IMR-90 (cell line): ENCODE results near the gene ZNF800. TPM values are rescaled to one million over a fixed set of nuclear protein-coding genes. Genes with fewer than 3 reads are reported as not detected.

Experiments
- ATAC-seq: fragments of 200-7000 bp; cut with Tn5 transposase; 2 replicates; pipeline ENCODE4 v1.9.1; 2020; ENCODE audit warnings: low read depth, mild to moderate bottlenecking, moderate library complexity
- BruUV-seq: library from RNA; stranded (reverse); fragments of 400-500 nt; replicated peaks from 2 replicates; lab custom pipeline; 2021; lab: Mats Ljungman, UMichigan
- CTCF ChIA-PET: fragments of 300-600 bp; formaldehyde crosslinking; extraction: SDS; loops from one replicate; lab custom pipeline; 2021; ENCODE audit warnings: antibody characterized with exemption; lab: Yijun Ruan, JAX
- POLR2A ChIA-PET: fragments of 300-600 bp; sonication (Branson Sonifier 250); formaldehyde crosslinking; loops from one replicate; lab custom pipeline; 2022; ENCODE audit warnings: antibody characterized with exemption; ENCODE audit not compliant: unreplicated experiment; lab: Charles Lee
- DNase-seq: peaks from one replicate; pipeline ENCODE4 v3.0.0; 2013
- H2AFZ ChIP-seq: replicated peaks from 2 replicates; pipeline ENCODE3; 2013; ENCODE audit warnings: low read length, mild to moderate bottlenecking; ENCODE audit not compliant: poor library complexity
- H2AK5ac ChIP-seq: 2 replicates; pipeline ENCODE4 v1.6.1; 2013; ENCODE audit warnings: low read depth, low read length, inconsistent platforms
- H2AK9ac ChIP-seq: replicated peaks from 2 replicates; pipeline ENCODE3; 2013; ENCODE audit warnings: mild to moderate bottlenecking, low read depth, low read length, moderate library complexity; ENCODE audit not compliant: poor library complexity
- H2BK120ac ChIP-seq: 2 replicates; pipeline ENCODE4 v1.6.1; 2013; ENCODE audit warnings: low read depth, low read length, inconsistent platforms
- H2BK15ac ChIP-seq: 3 replicates; pipeline ENCODE4 v1.6.1; 2013; ENCODE audit warnings: low read depth, low read length, inconsistent platforms
- H2BK20ac ChIP-seq: 2 replicates; pipeline ENCODE4 v1.6.1; 2013; ENCODE audit warnings: low read depth, mild to moderate bottlenecking, inconsistent platforms, low read length, moderate library complexity
- H2BK5ac ChIP-seq: 2 replicates; pipeline ENCODE4 v1.6.1; 2013; ENCODE audit warnings: mild to moderate bottlenecking, low read depth, low read length, inconsistent platforms; ENCODE audit not compliant: poor library complexity, severe bottlenecking
- H3K14ac ChIP-seq: replicated peaks from 2 replicates; pipeline ENCODE4 v1.6.1; 2013; ENCODE audit warnings: low read depth, low read length, inconsistent platforms
- H3K18ac ChIP-seq: 2 replicates; pipeline ENCODE4 v1.6.1; 2013; ENCODE audit warnings: low read depth, low read length, control low read depth
- H3K23ac ChIP-seq: 2 replicates; pipeline ENCODE4 v1.6.1; 2013; ENCODE audit warnings: low read depth, low read length, inconsistent platforms
- H3K27ac ChIP-seq: 2 replicates; pipeline ENCODE4 v1.5.1; 2013; ENCODE audit warnings: mild to moderate bottlenecking, control low read depth, low read length; ENCODE audit not compliant: insufficient read depth
- H3K27me3 ChIP-seq: 2 replicates; pipeline ENCODE4 v1.6.1; 2013; ENCODE audit warnings: low read length; ENCODE audit not compliant: control insufficient read depth, insufficient read depth
- H3K36me3 ChIP-seq: 2 replicates; pipeline ENCODE4 v1.6.1; 2013; ENCODE audit warnings: low read length, mixed read lengths; ENCODE audit not compliant: control insufficient read depth, insufficient read depth
- H3K4ac ChIP-seq: 2 replicates; pipeline ENCODE4 v1.6.1; 2013; ENCODE audit warnings: low read depth, low read length, inconsistent platforms
- H3K4me1 ChIP-seq: 2 replicates; pipeline ENCODE4 v1.6.1; 2013; ENCODE audit warnings: low read length, mixed read lengths; ENCODE audit not compliant: control insufficient read depth, insufficient read depth
- H3K4me2 ChIP-seq: 2 replicates; pipeline ENCODE4 v1.6.1; 2013; ENCODE audit warnings: low read depth, mild to moderate bottlenecking, control low read depth, low read length, moderate library complexity
- H3K4me3 ChIP-seq: 2 replicates; pipeline ENCODE4 v1.5.1; 2013; ENCODE audit warnings: low read depth, mild to moderate bottlenecking, control low read depth, low read length, moderate library complexity; ENCODE audit not compliant: insufficient read depth
- H3K56ac ChIP-seq: 2 replicates; pipeline ENCODE4 v1.6.1; 2013; ENCODE audit warnings: low read length, inconsistent platforms; ENCODE audit not compliant: insufficient read depth; ENCODE audit errors: extremely low read depth
- H3K79me1 ChIP-seq, 2 experiments: 2 replicates each; pipeline ENCODE4 v1.6.1; 2013; ENCODE audit warnings: low read length in 2 of 2, inconsistent platforms in 1 of 2, low read depth in 1 of 2
- H3K9ac ChIP-seq: 2 replicates; pipeline ENCODE4 v1.6.1; 2013; ENCODE audit warnings: low read depth, low read length, control low read depth
- H3K9me1 ChIP-seq: 2 replicates; pipeline ENCODE4 v1.6.1; 2013; ENCODE audit warnings: low read length, inconsistent platforms; ENCODE audit not compliant: insufficient read depth
- H3K9me3 ChIP-seq: 2 replicates; pipeline ENCODE4 v1.6.1; 2013; ENCODE audit warnings: low read length; ENCODE audit not compliant: control insufficient read depth, insufficient read depth
- H4K20me1 ChIP-seq: 2 replicates; pipeline ENCODE4 v1.6.1; 2013; ENCODE audit warnings: low read length, inconsistent platforms; ENCODE audit not compliant: insufficient read depth
- H4K5ac ChIP-seq: 2 replicates; pipeline ENCODE4 v1.6.1; 2013; ENCODE audit warnings: mild to moderate bottlenecking, low read depth, low read length, control low read depth
- H4K8ac ChIP-seq, 2 experiments: 2 replicates each; pipeline ENCODE4 v1.6.1; 2013; ENCODE audit warnings: low read depth in 2 of 2, low read length in 2 of 2, control low read depth in 1 of 2, inconsistent platforms in 1 of 2
- H4K91ac ChIP-seq: 2 replicates; pipeline ENCODE4 v1.6.1; 2013; ENCODE audit warnings: low read depth, low read length, inconsistent platforms; ENCODE audit not compliant: insufficient read depth
- BHLHE40 ChIP-seq: fragments of 150-350 bp; IDR thresholded peaks from 2 replicates; pipeline ENCODE4 v1.6.1; 2016; ENCODE audit warnings: mild to moderate bottlenecking, low read depth, low read length
- CTCF ChIP-seq: conservative IDR thresholded peaks from 2 replicates; pipeline ENCODE4 v1.5.1; 2012; ENCODE audit warnings: mild to moderate bottlenecking, low read depth, low read length, improper control_type of control experiment
- ELK1 ChIP-seq: fragments of 150-350 bp; IDR thresholded peaks from 2 replicates; pipeline ENCODE4 v1.6.1; 2016; ENCODE audit warnings: low read depth, mild to moderate bottlenecking, low read length, moderate library complexity, borderline replicate concordance
- MAFK ChIP-seq: IDR thresholded peaks from 2 replicates; pipeline ENCODE4 v1.6.1; 2012; ENCODE audit warnings: low read depth, low read length, improper control_type of control experiment
- NFE2L2 ChIP-seq: fragments of 150-350 bp; IDR thresholded peaks from 2 replicates; pipeline ENCODE4 v1.6.1; 2016; ENCODE audit warnings: low read depth, mild to moderate bottlenecking, low read length
- POLR2A ChIP-seq: IDR thresholded peaks from 2 replicates; pipeline ENCODE4 v1.6.1; 2012; ENCODE audit warnings: mild to moderate bottlenecking, low read depth, low read length
- RCOR1 ChIP-seq: IDR thresholded peaks from 2 replicates; pipeline ENCODE4 v1.6.1; 2012; ENCODE audit warnings: mild to moderate bottlenecking, low read length, improper control_type of control experiment; ENCODE audit not compliant: insufficient replicate concordance
- RFX5 ChIP-seq: IDR thresholded peaks from 2 replicates; pipeline ENCODE4 v1.8.0; 2012; ENCODE audit warnings: low read depth, mild to moderate bottlenecking, low read length, moderate library complexity
- WGBS, 2 experiments: methylation state at CpG; one replicate each; pipeline versions ENCODE4 v1.1.5 to v1.1.7; 2013; ENCODE audit warnings: missing lambda C conversion rate in 2 of 2; ENCODE audit not compliant: insufficient read length in 1 of 2; ENCODE audit errors: extremely low coverage in 2 of 2; 5-methylcytosine and 5-hydroxymethylcytosine counted together
- dilution Hi-C: fragments of 300-500 bp; cut with HindIII; formaldehyde crosslinking; loops from one replicate; pipeline ENCODE4 v1.14.3; 2018; ENCODE audit warnings: low sequenced_read_pairs; ENCODE audit not compliant: unreplicated experiment
- in situ Hi-C: fragments of 300-500 bp; cut with MboI; formaldehyde crosslinking; loops from 3 replicates; pipeline ENCODE4 v1.14.3; 2019; ENCODE audit warnings: low sequenced_read_pairs, inconsistent platforms, mixed read lengths
- intact Hi-C: fragments of 100-400 bp; cut with micrococcal nuclease; formaldehyde crosslinking; loops from 2 replicates; pipeline ENCODE4 v1.10.0; 2022
- polyA plus RNA-seq, 3 experiments: library from polyadenylated mRNA; depleted of rRNA; stranded (reverse); fragments of >200 nt; gene quantifications; 2 replicates each; pipeline ENCODE4 v1.2.3, GENCODE V29; 2012; ENCODE audit warnings: low replicate concordance in 1 of 3
- total RNA-seq: library from RNA; depleted of rRNA; stranded (reverse); fragments of >200 nt; gene quantifications from 2 replicates; pipeline ENCODE4 v1.2.3, GENCODE V29; 2012

ZNF800 gene
- total and polyA plus RNA-seq, 2 of the 4 experiments (the other 2 are of a cell fraction), result 6.9 to 13.1 TPM

GRCh38 chr7:127359011-127359410, 33.5 kb downstream of the ZNF800 start:
- Histone ChIP-seq H3K9me1 (no peaks in the 10 kb centered on the region; the same call in 1 of the 2 replicates), H3K9ac (no peak overlapping the region), H3K27ac (no peak overlapping the region), H4K20me1 (no peaks in the 10 kb centered on the region), H2BK5ac (no peak overlapping the region), H3K36me3 (peaks cover 9% of the 10 kb centered on the region; the same call in 1 of the 2 replicates), H3K4me2 (no peak overlapping the region), H4K91ac (no peak overlapping the region), H3K14ac (no peak overlapping the region), H2BK15ac (no peak overlapping the region), H2BK20ac (no peak overlapping the region), H3K79me1 (peaks cover 7 to 10% of the 10 kb centered on the region in 2 experiments), H2BK120ac (no peak overlapping the region), H4K5ac (no peak overlapping the region), H3K23ac (no peak overlapping the region; the same call in 1 of the 2 replicates), H3K4ac (no peak overlapping the region), H2AFZ (no peak overlapping the region), H3K9me3 (no peaks in the 10 kb centered on the region), H2AK9ac (no peak overlapping the region), H3K4me3 (no peak overlapping the region), H4K8ac (no peak overlapping the region), H2AK5ac (no peak overlapping the region), H3K4me1 (no peaks in the 10 kb centered on the region), H3K27me3 (no peaks in the 10 kb centered on the region), H3K56ac (no peak overlapping the region), H3K18ac (no peak overlapping the region)
- DNase-seq (no peak), ATAC-seq (no peak)
- intact Hi-C loops, result no loop called here
- in situ Hi-C loops, result no loop called here
- dilution Hi-C loops, result no loop called here
- no CpG with 5 or more reads among the region's 1 CpG for WGBS, 2 experiments
- ChIA-PET CTCF (no interaction called here), POLR2A (no interaction called here)
- TF ChIP-seq RCOR1 (no peak), ELK1 (no peak), CTCF (no peak), RFX5 (no peak), NFE2L2 (no peak), POLR2A (no peak), BHLHE40 (no peak), MAFK (no peak)
- no TSS peak for BruUV-seq
